Smooth muscle cell (in vitro differentiated cells): Measurements from ENCODE around the gene ITGAV. TPM values are rescaled to one million over a fixed set of nuclear protein-coding genes. Genes with fewer than 3 reads are reported as not detected.

Source experiments
- DNase-seq: peaks from one replicate; lab custom pipeline; 2025; ENCODE audit not compliant: unreplicated experiment; lab: John Stamatoyannopoulos, UW
- H2AFZ ChIP-seq: fragments of 200-600 bp; sonication (generic); 2 replicates; pipeline ENCODE4 v1.6.0; 2016; ENCODE audit warnings: antibody characterized with exemption, low read depth, mild to moderate bottlenecking
- H3F3A ChIP-seq: fragments of 200-600 bp; sonication (generic); 2 replicates; pipeline ENCODE4 v1.6.0; 2017; ENCODE audit warnings: antibody characterized with exemption, low read depth
- H3K27ac ChIP-seq: fragments of 200-600 bp; sonication (generic); 2 replicates; pipeline ENCODE4 v1.5.1; 2016; ENCODE audit warnings: low read depth, mild to moderate bottlenecking
- H3K27me3 ChIP-seq: fragments of 200-600 bp; sonication (generic); 2 replicates; pipeline ENCODE4 v1.6.1; 2016; ENCODE audit warnings: low read depth, mild to moderate bottlenecking
- H3K36me3 ChIP-seq: fragments of 200-600 bp; sonication (generic); 2 replicates; pipeline ENCODE4 v1.5.1; 2016; ENCODE audit warnings: low read depth
- H3K4me1 ChIP-seq: fragments of 200-600 bp; sonication (generic); 2 replicates; pipeline ENCODE4 v1.5.1; 2016; ENCODE audit warnings: low read depth
- H3K4me2 ChIP-seq: fragments of 200-600 bp; sonication (generic); 2 replicates; pipeline ENCODE4 v1.6.0; 2016; ENCODE audit warnings: mild to moderate bottlenecking
- H3K4me3 ChIP-seq: fragments of 200-600 bp; sonication (generic); 2 replicates; pipeline ENCODE4 v1.5.1; 2016; ENCODE audit warnings: mild to moderate bottlenecking
- H3K79me2 ChIP-seq: fragments of 200-600 bp; sonication (generic); 2 replicates; pipeline ENCODE4 v1.6.0; 2016; ENCODE audit warnings: low read depth, mild to moderate bottlenecking
- H3K9ac ChIP-seq: fragments of 200-600 bp; sonication (generic); 2 replicates; pipeline ENCODE4 v1.6.0; 2016; ENCODE audit warnings: low read depth
- H3K9me3 ChIP-seq: fragments of 200-600 bp; sonication (generic); replicated peaks from 2 replicates; pipeline ENCODE4 v1.5.1; 2016; ENCODE audit warnings: low read depth
- H4K20me1 ChIP-seq: fragments of 200-600 bp; sonication (generic); 2 replicates; pipeline ENCODE4 v1.6.0; 2016; ENCODE audit warnings: low read depth
- WGBS: methylation state at CpG from one replicate; pipeline ENCODE4 v1.1.7; 2016; ENCODE audit warnings: low lambda C conversion rate; 5-methylcytosine and 5-hydroxymethylcytosine counted together
- polyA plus RNA-seq: library from polyadenylated mRNA; unstranded; fragments of >200 nt; fragmentation: Nextera tagmentation; extraction: Ambion mirVana; gene quantifications from 2 replicates; pipeline ENCODE4 v1.2.1, GENCODE V29; 2016
- total RNA-seq: library from RNA; depleted of rRNA; stranded (reverse); fragments of >200 nt; gene quantifications from 2 replicates; pipeline ENCODE4 v1.2.3, GENCODE V29; 2014
- TF ChIP-seq, protein P1 (sequence below): fragments of 200-600 bp; sonication (generic); IDR thresholded peaks from 2 replicates; pipeline ENCODE4 v1.5.1; 2017; ENCODE audit warnings: borderline replicate concordance, mild to moderate bottlenecking, antibody characterized with exemption; ENCODE audit not compliant: insufficient read depth, poor library complexity, severe bottlenecking

ITGAV gene
- total and polyA plus RNA-seq, 2 experiments from 2014 or later: 70.8 to 360 TPM

DNA sequence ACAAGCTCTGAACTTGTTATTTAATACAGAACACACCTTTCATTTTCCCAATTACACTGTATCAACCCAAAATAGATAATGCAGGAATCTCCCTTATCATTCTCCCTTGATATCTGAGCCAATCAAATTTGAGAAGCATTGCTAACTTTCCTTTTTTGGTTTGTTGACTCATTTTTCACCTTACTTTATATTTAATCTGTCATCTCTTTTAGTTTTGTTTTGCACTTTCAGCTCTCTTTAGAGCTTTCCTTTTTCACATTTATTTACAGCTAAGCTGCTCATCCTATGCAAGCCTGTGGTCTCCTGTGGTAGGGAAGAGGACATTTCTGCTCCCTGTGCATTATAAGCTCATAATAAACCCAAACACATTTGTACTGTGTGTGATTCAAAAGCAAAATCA, 50.1 kb downstream of the ITGAV start:
- no peaks in the 10 kb centered on the region for H3K4me1 ChIP-seq
- no peaks in the 10 kb centered on the region for H3K27me3 ChIP-seq
- H2AFZ ChIP-seq: no peak overlapping the region
- no peaks in the 10 kb centered on the region for H3K9me3 ChIP-seq
- TF ChIP-seq, protein P1, sequence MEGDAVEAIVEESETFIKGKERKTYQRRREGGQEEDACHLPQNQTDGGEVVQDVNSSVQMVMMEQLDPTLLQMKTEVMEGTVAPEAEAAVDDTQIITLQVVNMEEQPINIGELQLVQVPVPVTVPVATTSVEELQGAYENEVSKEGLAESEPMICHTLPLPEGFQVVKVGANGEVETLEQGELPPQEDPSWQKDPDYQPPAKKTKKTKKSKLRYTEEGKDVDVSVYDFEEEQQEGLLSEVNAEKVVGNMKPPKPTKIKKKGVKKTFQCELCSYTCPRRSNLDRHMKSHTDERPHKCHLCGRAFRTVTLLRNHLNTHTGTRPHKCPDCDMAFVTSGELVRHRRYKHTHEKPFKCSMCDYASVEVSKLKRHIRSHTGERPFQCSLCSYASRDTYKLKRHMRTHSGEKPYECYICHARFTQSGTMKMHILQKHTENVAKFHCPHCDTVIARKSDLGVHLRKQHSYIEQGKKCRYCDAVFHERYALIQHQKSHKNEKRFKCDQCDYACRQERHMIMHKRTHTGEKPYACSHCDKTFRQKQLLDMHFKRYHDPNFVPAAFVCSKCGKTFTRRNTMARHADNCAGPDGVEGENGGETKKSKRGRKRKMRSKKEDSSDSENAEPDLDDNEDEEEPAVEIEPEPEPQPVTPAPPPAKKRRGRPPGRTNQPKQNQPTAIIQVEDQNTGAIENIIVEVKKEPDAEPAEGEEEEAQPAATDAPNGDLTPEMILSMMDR: no peak
- H3K27ac ChIP-seq: peak overlapping the region; percentile 47
- no peak overlapping the region for H3K4me2 ChIP-seq
- H3K79me2 ChIP-seq: peaks cover 28% of the 10 kb centered on the region
- DNase-seq: no peak
- no peak overlapping the region for H3K4me3 ChIP-seq
- H3F3A ChIP-seq: peaks cover 32% of the 10 kb centered on the region
- H3K36me3 ChIP-seq: peaks cover 55% of the 10 kb centered on the region
- H4K20me1 ChIP-seq: peaks cover 7% of the 10 kb centered on the region
- no peak overlapping the region for H3K9ac ChIP-seq

DNA sequence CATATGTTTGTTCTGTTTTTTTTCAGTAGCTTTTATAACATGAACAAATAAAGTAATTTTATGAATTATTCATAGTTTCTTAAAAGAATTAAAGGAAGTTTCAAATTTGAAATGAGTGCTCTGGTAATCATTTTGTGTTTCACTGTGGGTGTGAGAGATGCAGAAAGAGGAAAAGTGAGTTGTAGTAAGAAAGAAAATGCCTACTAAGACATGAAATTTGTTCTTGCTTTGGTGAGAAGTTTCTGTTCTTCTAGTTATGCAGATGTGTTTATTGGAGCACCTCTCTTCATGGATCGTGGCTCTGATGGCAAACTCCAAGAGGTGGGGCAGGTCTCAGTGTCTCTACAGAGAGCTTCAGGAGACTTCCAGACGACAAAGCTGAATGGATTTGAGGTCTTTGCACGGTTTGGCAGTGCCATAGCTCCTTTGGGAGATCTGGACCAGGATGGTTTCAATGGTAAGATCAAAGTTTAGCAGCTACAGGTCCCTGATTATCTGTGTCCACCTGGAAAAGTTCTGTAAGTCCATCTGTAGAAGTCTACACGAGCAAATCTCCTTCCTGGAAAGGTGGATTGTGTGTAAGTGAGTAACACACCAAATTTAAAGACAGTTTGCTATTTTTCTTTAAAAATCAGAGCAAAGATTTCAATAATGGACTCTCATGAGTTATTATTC, 51.4 kb downstream of the ITGAV start:
- Histone ChIP-seq H3K27me3 (no peaks in the 10 kb centered on the region), H3K36me3 (peaks cover 54% of the 10 kb centered on the region), H3K79me2 (peaks cover 17% of the 10 kb centered on the region), H3K4me3 (no peak overlapping the region), H3K27ac (peak overlapping the region; percentile 47), H4K20me1 (peaks cover 5% of the 10 kb centered on the region), H3K9me3 (no peaks in the 10 kb centered on the region), H3K4me2 (no peak overlapping the region), H3F3A (peaks cover 28% of the 10 kb centered on the region), H2AFZ (no peak overlapping the region), H3K4me1 (no peaks in the 10 kb centered on the region), H3K9ac (no peak overlapping the region)
- 87% methylated on average over 4 of the region's 4 CpGs for WGBS
- TF ChIP-seq, protein P1: no peak
- no peak for DNase-seq

DNA sequence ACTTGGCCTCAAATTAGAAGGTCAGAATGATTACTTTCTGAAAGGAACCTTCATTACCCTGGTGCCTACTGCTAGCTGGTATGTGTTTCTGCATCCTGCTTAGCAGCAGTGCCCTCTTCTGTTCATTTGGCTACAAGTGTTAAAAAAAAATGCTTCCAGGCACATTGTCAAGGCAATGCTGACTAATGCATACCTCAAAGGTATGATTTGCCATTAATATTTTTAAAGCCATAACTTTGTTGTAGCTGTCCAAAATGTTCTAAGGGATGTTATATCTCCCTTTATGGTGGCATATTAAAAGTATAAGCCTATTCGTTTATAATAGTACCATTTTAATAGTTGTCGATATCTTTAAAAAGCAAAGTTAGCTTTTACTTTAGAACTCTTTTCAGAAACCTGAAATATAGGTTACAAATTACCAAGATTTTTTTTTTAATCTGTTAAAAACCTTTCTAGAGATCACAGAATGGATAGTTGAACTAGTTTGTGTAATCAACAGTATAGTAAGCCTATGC, 52.0 kb downstream of the ITGAV start:
- H3K27ac ChIP-seq: peak overlapping the region; percentile 62
- no peak for DNase-seq
- no peak overlapping the region for H3K4me3 ChIP-seq
- no peaks in the 10 kb centered on the region for H3K4me1 ChIP-seq
- H2AFZ ChIP-seq: no peak overlapping the region
- H3K9ac ChIP-seq: no peak overlapping the region
- H3K36me3 ChIP-seq: peaks cover 56% of the 10 kb centered on the region
- H3K9me3 ChIP-seq: no peaks in the 10 kb centered on the region
- peaks cover 5% of the 10 kb centered on the region for H4K20me1 ChIP-seq
- TF ChIP-seq, protein P1: peak; percentile 55
- no peak overlapping the region for H3K4me2 ChIP-seq
- H3F3A ChIP-seq: peaks cover 28% of the 10 kb centered on the region
- H3K27me3 ChIP-seq: no peaks in the 10 kb centered on the region
- peaks cover 17% of the 10 kb centered on the region for H3K79me2 ChIP-seq
- 86% methylated on average over 2 of the region's 2 CpGs for WGBS

DNA sequence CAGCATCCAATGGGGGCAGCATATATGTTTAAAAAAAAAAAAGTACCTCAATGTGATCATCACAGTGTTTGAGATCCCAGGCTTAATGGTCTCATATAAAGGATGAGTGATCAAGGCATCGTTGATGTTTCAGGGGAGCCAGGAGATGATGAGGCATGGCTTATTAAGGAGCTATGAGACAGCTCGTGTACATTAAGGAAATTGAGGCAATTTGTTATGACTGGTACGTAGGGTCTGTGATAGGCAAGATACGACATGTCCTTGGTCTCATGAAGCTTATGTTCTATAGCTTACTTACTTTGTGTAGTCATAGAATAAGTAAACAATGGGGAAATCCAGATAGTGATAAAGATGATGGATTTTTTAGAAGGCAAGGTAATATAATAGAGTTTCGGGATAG, 54.9 kb downstream of the ITGAV start:
- peaks cover 10% of the 10 kb centered on the region for H4K20me1 ChIP-seq
- no peak overlapping the region for H3K27ac ChIP-seq
- no peak for DNase-seq
- peaks cover 23% of the 10 kb centered on the region for H3F3A ChIP-seq
- H3K9ac ChIP-seq: no peak overlapping the region
- no peak overlapping the region for H2AFZ ChIP-seq
- 98% methylated on average over 5 of the region's 5 CpGs for WGBS
- no peaks in the 10 kb centered on the region for H3K9me3 ChIP-seq
- no peak overlapping the region for H3K4me2 ChIP-seq
- H3K4me3 ChIP-seq: no peak overlapping the region
- H3K4me1 ChIP-seq: no peaks in the 10 kb centered on the region
- TF ChIP-seq, protein P1: no peak
- H3K36me3 ChIP-seq: peaks cover 48% of the 10 kb centered on the region
- H3K27me3 ChIP-seq: no peaks in the 10 kb centered on the region
- H3K79me2 ChIP-seq: peaks cover 17% of the 10 kb centered on the region
